ENCODE measurements around the gene CCIN. TPM values are rescaled to one million over a fixed set of nuclear protein-coding genes. Genes with fewer than 3 reads are reported as not detected.
A peak's percentile ranks its signal among the peaks of the same experiment; 100 is the strongest.

CCIN gene
- total and polyA plus RNA-seq, 9 of the 15 experiments (the other 6 are each of a cell fraction or from before 2014, with no cell fraction given), result not detected

DNA sequence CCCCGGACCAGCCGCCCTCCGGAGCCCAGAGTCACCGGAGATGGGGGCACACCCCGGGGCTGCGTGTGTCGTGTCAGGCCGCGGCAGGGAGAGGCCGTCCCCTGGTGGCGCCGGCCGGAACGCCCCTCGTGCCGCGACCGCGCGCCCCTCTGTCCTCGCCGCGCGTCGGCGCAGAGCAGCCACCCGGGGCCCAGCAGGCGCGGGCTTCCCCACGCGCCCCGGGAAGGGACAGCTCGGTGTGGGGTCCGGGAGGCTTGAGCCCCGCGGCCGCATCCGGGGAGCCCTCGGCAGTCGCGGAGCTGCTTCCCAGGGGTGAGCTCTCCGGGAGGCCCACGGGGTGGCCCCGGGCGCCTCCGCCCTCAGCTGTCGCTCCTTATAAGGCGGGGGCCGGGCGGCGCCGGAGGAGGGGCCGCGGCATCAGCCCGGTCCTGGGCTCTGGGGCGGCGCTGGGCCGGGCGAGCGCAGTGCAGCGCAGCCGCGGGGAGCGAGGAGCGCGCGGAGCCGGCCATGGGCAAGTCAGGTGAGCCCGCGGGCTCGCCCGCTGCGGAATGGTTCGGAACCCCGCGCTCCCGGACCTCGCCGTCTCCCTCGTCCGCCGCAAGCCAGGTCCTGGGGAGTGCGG lies 32.8 kb upstream of the CCIN start, which contains the start of gene GLIPR2 (continued):
- no peak for TF ChIP-seq ZNF197 (CRISPR knock-in tag; IDR thresholded peaks at IDR 0.05; ENCODE audit: low read depth)
- TF ChIP-seq, protein P1, sequence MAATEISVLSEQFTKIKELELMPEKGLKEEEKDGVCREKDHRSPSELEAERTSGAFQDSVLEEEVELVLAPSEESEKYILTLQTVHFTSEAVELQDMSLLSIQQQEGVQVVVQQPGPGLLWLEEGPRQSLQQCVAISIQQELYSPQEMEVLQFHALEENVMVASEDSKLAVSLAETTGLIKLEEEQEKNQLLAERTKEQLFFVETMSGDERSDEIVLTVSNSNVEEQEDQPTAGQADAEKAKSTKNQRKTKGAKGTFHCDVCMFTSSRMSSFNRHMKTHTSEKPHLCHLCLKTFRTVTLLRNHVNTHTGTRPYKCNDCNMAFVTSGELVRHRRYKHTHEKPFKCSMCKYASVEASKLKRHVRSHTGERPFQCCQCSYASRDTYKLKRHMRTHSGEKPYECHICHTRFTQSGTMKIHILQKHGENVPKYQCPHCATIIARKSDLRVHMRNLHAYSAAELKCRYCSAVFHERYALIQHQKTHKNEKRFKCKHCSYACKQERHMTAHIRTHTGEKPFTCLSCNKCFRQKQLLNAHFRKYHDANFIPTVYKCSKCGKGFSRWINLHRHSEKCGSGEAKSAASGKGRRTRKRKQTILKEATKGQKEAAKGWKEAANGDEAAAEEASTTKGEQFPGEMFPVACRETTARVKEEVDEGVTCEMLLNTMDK (IDR thresholded peaks at IDR 0.05; ENCODE audit: borderline replicate concordance, insufficient read depth, low read depth, low read length, poor library complexity, severe bottlenecking), result peak; percentile 19
- TF ChIP-seq, protein P2, sequence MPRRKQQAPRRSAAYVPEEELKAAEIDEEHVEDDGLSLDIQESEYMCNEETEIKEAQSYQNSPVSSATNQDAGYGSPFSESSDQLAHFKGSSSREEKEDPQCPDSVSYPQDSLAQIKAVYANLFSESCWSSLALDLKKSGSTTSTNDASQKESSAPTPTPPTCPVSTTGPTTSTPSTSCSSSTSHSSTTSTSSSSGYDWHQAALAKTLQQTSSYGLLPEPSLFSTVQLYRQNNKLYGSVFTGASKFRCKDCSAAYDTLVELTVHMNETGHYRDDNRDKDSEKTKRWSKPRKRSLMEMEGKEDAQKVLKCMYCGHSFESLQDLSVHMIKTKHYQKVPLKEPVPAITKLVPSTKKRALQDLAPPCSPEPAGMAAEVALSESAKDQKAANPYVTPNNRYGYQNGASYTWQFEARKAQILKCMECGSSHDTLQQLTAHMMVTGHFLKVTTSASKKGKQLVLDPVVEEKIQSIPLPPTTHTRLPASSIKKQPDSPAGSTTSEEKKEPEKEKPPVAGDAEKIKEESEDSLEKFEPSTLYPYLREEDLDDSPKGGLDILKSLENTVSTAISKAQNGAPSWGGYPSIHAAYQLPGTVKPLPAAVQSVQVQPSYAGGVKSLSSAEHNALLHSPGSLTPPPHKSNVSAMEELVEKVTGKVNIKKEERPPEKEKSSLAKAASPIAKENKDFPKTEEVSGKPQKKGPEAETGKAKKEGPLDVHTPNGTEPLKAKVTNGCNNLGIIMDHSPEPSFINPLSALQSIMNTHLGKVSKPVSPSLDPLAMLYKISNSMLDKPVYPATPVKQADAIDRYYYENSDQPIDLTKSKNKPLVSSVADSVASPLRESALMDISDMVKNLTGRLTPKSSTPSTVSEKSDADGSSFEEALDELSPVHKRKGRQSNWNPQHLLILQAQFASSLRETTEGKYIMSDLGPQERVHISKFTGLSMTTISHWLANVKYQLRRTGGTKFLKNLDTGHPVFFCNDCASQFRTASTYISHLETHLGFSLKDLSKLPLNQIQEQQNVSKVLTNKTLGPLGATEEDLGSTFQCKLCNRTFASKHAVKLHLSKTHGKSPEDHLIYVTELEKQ (CRISPR knock-in tag; IDR thresholded peaks at IDR 0.05), result no peak
- TF ChIP-seq ZZZ3 (IDR thresholded peaks at IDR 0.05), result no peak
- TF ChIP-seq BRD4 (IDR thresholded peaks at IDR 0.05), result no peak
- peak; percentile 51; the same call in 1 of the 2 replicates for TF ChIP-seq RB1 (IDR thresholded peaks at IDR 0.05; ENCODE audit: low read depth)
- TF ChIP-seq HMG20A (CRISPR knock-in tag; conservative IDR thresholded peaks at IDR 0.05), result no peak
- TF ChIP-seq, protein P3, sequence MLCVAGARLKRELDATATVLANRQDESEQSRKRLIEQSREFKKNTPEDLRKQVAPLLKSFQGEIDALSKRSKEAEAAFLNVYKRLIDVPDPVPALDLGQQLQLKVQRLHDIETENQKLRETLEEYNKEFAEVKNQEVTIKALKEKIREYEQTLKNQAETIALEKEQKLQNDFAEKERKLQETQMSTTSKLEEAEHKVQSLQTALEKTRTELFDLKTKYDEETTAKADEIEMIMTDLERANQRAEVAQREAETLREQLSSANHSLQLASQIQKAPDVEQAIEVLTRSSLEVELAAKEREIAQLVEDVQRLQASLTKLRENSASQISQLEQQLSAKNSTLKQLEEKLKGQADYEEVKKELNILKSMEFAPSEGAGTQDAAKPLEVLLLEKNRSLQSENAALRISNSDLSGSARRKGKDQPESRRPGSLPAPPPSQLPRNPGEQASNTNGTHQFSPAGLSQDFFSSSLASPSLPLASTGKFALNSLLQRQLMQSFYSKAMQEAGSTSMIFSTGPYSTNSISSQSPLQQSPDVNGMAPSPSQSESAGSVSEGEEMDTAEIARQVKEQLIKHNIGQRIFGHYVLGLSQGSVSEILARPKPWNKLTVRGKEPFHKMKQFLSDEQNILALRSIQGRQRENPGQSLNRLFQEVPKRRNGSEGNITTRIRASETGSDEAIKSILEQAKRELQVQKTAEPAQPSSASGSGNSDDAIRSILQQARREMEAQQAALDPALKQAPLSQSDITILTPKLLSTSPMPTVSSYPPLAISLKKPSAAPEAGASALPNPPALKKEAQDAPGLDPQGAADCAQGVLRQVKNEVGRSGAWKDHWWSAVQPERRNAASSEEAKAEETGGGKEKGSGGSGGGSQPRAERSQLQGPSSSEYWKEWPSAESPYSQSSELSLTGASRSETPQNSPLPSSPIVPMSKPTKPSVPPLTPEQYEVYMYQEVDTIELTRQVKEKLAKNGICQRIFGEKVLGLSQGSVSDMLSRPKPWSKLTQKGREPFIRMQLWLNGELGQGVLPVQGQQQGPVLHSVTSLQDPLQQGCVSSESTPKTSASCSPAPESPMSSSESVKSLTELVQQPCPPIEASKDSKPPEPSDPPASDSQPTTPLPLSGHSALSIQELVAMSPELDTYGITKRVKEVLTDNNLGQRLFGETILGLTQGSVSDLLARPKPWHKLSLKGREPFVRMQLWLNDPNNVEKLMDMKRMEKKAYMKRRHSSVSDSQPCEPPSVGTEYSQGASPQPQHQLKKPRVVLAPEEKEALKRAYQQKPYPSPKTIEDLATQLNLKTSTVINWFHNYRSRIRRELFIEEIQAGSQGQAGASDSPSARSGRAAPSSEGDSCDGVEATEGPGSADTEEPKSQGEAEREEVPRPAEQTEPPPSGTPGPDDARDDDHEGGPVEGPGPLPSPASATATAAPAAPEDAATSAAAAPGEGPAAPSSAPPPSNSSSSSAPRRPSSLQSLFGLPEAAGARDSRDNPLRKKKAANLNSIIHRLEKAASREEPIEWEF (CRISPR knock-in tag; IDR thresholded peaks at IDR 0.05), result no peak
- TF ChIP-seq HNRNPUL1 (IDR thresholded peaks at IDR 0.05; ENCODE audit: low read length), result no peak
- no peak for TF ChIP-seq ILK (tag; IDR thresholded peaks at IDR 0.05; ENCODE audit: borderline replicate concordance, low read depth)
- TF ChIP-seq, protein P4, sequence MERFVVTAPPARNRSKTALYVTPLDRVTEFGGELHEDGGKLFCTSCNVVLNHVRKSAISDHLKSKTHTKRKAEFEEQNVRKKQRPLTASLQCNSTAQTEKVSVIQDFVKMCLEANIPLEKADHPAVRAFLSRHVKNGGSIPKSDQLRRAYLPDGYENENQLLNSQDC (CRISPR knock-in tag; IDR thresholded peaks at IDR 0.05), result no peak
- no peak for TF ChIP-seq KHSRP (IDR thresholded peaks at IDR 0.05)
- TF ChIP-seq ZNF384 (IDR thresholded peaks at IDR 0.05; ENCODE audit: low read depth, low read length), result no peak
- TF ChIP-seq KLF10 (CRISPR knock-in tag; IDR thresholded peaks at IDR 0.05), result no peak
- TF ChIP-seq TCF7 (IDR thresholded peaks at IDR 0.05; ENCODE audit: borderline replicate concordance), result no peak
- TF ChIP-seq CTBP1 (IDR thresholded peaks at IDR 0.05; ENCODE audit: borderline replicate concordance), result peak; percentile 85
- TF ChIP-seq SMAD4 (CRISPR knock-in tag; conservative IDR thresholded peaks at IDR 0.05), result no peak

All from K562 (cell line).